BE2C (cell line): ENCODE data around the gene MARK3.
A peak's percentile ranks its signal among the peaks of the same experiment; 100 is the strongest.

Experiments used
- DNase-seq: peaks from one replicate; pipeline ENCODE4 v3.0.0-alpha.2; 2020
- H3K27me3 ChIP-seq: fragments of 250-450 bp; sonication (Bioruptor Pico); 2 replicates; pipeline ENCODE4 v1.5.1; 2020; ENCODE audit warnings: mild to moderate bottlenecking
- H3K36me3 ChIP-seq: fragments of 250-450 bp; sonication (Bioruptor Pico); 2 replicates; pipeline ENCODE4 v1.5.1; 2020; ENCODE audit warnings: mild to moderate bottlenecking
- H3K4me1 ChIP-seq: fragments of 250-450 bp; sonication (Bioruptor Pico); 2 replicates; pipeline ENCODE4 v1.5.1; 2020
- H3K4me3 ChIP-seq: 2 replicates; pipeline ENCODE4 v1.5.1; 2011; ENCODE audit warnings: low read depth, low read length
- H3K9me3 ChIP-seq: fragments of 250-450 bp; sonication (Bioruptor Pico); 2 replicates; pipeline ENCODE4 v1.5.1; 2020
- TF ChIP-seq, protein P1 (sequence below): IDR thresholded peaks from 2 replicates; pipeline ENCODE4 v1.5.1; 2012; ENCODE audit warnings: mild to moderate bottlenecking, low read depth, low read length

Gene MARK3

DNA sequence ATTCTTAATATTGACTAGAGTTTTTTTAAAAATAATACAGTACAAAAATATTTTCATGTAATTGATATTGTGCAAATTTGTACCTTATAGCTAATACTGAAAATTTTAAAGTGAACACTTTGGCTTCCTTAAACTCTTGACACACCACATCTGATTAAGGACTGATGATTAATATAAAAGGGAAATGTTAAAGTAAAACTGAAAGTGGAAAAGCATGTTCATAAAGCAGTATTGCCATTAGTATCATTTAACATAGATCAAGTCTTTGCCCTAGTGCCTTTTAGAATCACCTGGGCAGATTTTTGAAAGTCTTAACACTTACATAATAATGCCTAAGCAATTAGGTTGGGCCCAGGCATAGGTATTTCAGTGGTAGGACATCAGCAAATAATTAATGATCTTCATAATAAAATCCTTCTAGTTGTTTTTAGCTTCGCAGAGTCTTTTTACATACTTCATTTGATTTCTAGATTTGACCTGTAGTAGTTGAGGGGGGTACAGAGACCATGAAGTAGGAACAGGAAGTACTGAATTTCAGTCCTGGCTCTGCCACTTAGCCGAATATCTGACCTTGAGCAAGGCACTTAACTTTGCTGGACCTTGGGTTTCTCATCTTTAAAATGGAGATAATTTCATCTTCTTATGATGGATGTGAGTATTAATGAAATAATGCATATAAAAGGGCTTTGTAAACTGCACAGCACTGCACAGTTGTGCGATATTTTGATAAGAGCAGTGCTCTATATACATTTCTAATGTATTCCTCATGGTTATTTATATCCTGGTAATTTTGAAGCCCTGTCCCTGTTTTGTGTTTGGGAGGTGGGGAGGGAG lies 43.7 kb downstream of the MARK3 start:
- Histone ChIP-seq H3K36me3 (peaks cover 5% of the 10 kb centered on the region), H3K4me1 (peaks cover 14% of the 10 kb centered on the region), H3K9me3 (no peaks in the 10 kb centered on the region), H3K27me3 (no peaks in the 10 kb centered on the region), H3K4me3 (no peak overlapping the region)
- peak; percentile 18 for DNase-seq
- TF ChIP-seq, protein P1, sequence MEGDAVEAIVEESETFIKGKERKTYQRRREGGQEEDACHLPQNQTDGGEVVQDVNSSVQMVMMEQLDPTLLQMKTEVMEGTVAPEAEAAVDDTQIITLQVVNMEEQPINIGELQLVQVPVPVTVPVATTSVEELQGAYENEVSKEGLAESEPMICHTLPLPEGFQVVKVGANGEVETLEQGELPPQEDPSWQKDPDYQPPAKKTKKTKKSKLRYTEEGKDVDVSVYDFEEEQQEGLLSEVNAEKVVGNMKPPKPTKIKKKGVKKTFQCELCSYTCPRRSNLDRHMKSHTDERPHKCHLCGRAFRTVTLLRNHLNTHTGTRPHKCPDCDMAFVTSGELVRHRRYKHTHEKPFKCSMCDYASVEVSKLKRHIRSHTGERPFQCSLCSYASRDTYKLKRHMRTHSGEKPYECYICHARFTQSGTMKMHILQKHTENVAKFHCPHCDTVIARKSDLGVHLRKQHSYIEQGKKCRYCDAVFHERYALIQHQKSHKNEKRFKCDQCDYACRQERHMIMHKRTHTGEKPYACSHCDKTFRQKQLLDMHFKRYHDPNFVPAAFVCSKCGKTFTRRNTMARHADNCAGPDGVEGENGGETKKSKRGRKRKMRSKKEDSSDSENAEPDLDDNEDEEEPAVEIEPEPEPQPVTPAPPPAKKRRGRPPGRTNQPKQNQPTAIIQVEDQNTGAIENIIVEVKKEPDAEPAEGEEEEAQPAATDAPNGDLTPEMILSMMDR, result no peak

GRCh38 chr14:103430358-103430757 lies 45.1 kb downstream of the MARK3 start:
- Histone ChIP-seq H3K4me3 (no peak overlapping the region), H3K27me3 (no peaks in the 10 kb centered on the region), H3K4me1 (peaks cover 14% of the 10 kb centered on the region), H3K36me3 (peaks cover 6% of the 10 kb centered on the region), H3K9me3 (no peaks in the 10 kb centered on the region)
- TF ChIP-seq, protein P1, result no peak
- DNase-seq, result no peak

DNA sequence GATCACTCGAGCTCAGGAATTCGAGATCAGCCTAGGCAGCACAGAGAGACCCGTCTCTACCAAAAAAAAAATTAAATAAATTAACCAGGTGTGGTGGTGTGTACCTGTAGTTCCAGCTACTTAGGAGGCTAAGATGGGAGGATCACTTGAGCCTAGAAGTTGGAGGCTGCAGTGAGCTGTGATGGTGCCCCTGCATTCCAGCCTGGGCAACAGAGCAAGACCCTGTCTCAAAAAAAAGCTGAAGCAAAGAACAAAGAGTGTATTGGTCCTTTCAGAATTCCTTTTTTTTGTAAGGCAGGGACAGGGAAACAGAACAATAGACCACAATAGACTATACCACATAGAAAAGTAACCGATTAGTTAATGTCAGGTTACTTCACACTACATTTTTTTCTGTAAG lies 47.4 kb downstream of the MARK3 start:
- TF ChIP-seq, protein P1, result no peak
- Histone ChIP-seq H3K4me3 (no peak overlapping the region), H3K27me3 (no peaks in the 10 kb centered on the region), H3K4me1 (peaks cover 14% of the 10 kb centered on the region), H3K9me3 (no peaks in the 10 kb centered on the region), H3K36me3 (peaks cover 6% of the 10 kb centered on the region)
- DNase-seq, result no peak

GRCh38 chr14:103433916-103434563 lies 48.8 kb downstream of the MARK3 start:
- no peaks in the 10 kb centered on the region for H3K9me3 ChIP-seq
- peaks cover 7% of the 10 kb centered on the region for H3K4me1 ChIP-seq
- H3K36me3 ChIP-seq, result peaks cover 7% of the 10 kb centered on the region
- H3K4me3 ChIP-seq, result no peak overlapping the region
- TF ChIP-seq, protein P1, result no peak
- H3K27me3 ChIP-seq, result no peaks in the 10 kb centered on the region
- no peak for DNase-seq

- TF ChIP-seq, protein P1, result no peak
- H3K9me3 ChIP-seq, result no peaks in the 10 kb centered on the region
- H3K36me3 ChIP-seq, result peaks cover 12% of the 10 kb centered on the region
- no peaks in the 10 kb centered on the region for H3K27me3 ChIP-seq
- H3K4me1 ChIP-seq, result no peaks in the 10 kb centered on the region; the same call in 1 of the 2 replicates
- DNase-seq, result no peak
- no peak overlapping the region for H3K4me3 ChIP-seq
These were observed 49.7 kb downstream of the MARK3 start for GRCh38 chr14:103434868-103435442.
